Loucy (cell line): ENCODE data around the gene PLCL2.

Source experiments
- H2AFZ ChIP-seq: fragments of 200-600 bp; sonication (generic); 2 replicates; pipeline ENCODE4 v1.6.0; 2016; ENCODE audit warnings: antibody characterized with exemption, mild to moderate bottlenecking, low read length, moderate library complexity
- H3F3A ChIP-seq: fragments of 200-600 bp; 2 replicates; pipeline ENCODE4 v1.6.0; 2016; ENCODE audit warnings: antibody characterized with exemption, low read depth, mild to moderate bottlenecking
- H3K27me3 ChIP-seq: fragments of 200-600 bp; sonication (generic); 2 replicates; pipeline ENCODE4 v1.6.1; 2014; ENCODE audit warnings: low read length, mild to moderate bottlenecking; ENCODE audit not compliant: insufficient read depth, poor library complexity, severe bottlenecking
- H3K36me3 ChIP-seq: fragments of 200-600 bp; sonication (generic); 2 replicates; pipeline ENCODE4 v1.6.1; 2016; ENCODE audit warnings: low read length; ENCODE audit not compliant: insufficient read depth
- H3K4me1 ChIP-seq: fragments of 200-600 bp; sonication (generic); 2 replicates; pipeline ENCODE4 v1.5.1; 2014; ENCODE audit warnings: low read length, mild to moderate bottlenecking; ENCODE audit not compliant: insufficient read depth, poor library complexity, severe bottlenecking
- H3K4me2 ChIP-seq: fragments of 200-600 bp; sonication (generic); 2 replicates; pipeline ENCODE4 v1.6.0; 2014; ENCODE audit warnings: antibody characterized with exemption, low read length, low read depth, mild to moderate bottlenecking; ENCODE audit not compliant: poor library complexity, severe bottlenecking
- H3K4me3 ChIP-seq: fragments of 200-600 bp; sonication (generic); 2 replicates; pipeline ENCODE4 v1.5.1; 2014; ENCODE audit warnings: low read length, mild to moderate bottlenecking, mixed read lengths; ENCODE audit not compliant: poor library complexity, severe bottlenecking
- H3K79me2 ChIP-seq: fragments of 200-600 bp; sonication (generic); 2 replicates; pipeline ENCODE4 v1.6.1; 2014; ENCODE audit warnings: low read length; ENCODE audit not compliant: insufficient read depth
- H3K9ac ChIP-seq: fragments of 200-600 bp; sonication (generic); 2 replicates; pipeline ENCODE4 v1.6.0; 2014; ENCODE audit warnings: mild to moderate bottlenecking, low read depth, low read length, moderate library complexity; ENCODE audit not compliant: poor library complexity, severe bottlenecking
- H3K9me2 ChIP-seq: fragments of 200-600 bp; sonication (generic); replicated peaks from 2 replicates; pipeline ENCODE4 v1.6.1; 2016; ENCODE audit warnings: low read depth, low read length, mixed read lengths
- H3K9me3 ChIP-seq: fragments of 200-600 bp; sonication (generic); 2 replicates; pipeline ENCODE4 v1.6.1; 2014; ENCODE audit warnings: mild to moderate bottlenecking, antibody characterized with exemption, low read length, low read depth; ENCODE audit not compliant: insufficient read depth
- H4K20me1 ChIP-seq: fragments of 200-600 bp; sonication (generic); 2 replicates; pipeline ENCODE4 v1.6.0; 2014; ENCODE audit warnings: antibody characterized with exemption, low read length, mild to moderate bottlenecking; ENCODE audit not compliant: insufficient read depth, poor library complexity, severe bottlenecking
- CTCF ChIP-seq: fragments of 200-600 bp; sonication (generic); conservative IDR thresholded peaks from 2 replicates; pipeline ENCODE4 v1.5.1; 2014; ENCODE audit warnings: mild to moderate bottlenecking, antibody characterized with exemption, low read length
- EZH2phosphoT487 ChIP-seq: fragments of 200-600 bp; IDR thresholded peaks from 2 replicates; pipeline ENCODE4 v1.6.1; 2018; ENCODE audit warnings: antibody characterized with exemption, mild to moderate bottlenecking, moderate library complexity, borderline replicate concordance

The PLCL2 gene

GRCh38 chr3:16873872-16874271 lies 10.9 kb upstream of the PLCL2 start:
- Histone ChIP-seq H3K9ac (no peak overlapping the region), H3K9me2 (no peaks in the 10 kb centered on the region), H2AFZ (no peak overlapping the region), H3F3A (no peaks in the 10 kb centered on the region), H3K4me2 (no peak overlapping the region), H3K4me1 (no peaks in the 10 kb centered on the region), H3K27me3 (no peaks in the 10 kb centered on the region), H3K36me3 (no peaks in the 10 kb centered on the region), H4K20me1 (no peaks in the 10 kb centered on the region), H3K79me2 (no peaks in the 10 kb centered on the region), H3K9me3 (no peaks in the 10 kb centered on the region), H3K4me3 (no peak overlapping the region)
- TF ChIP-seq CTCF, result no peak
- no peak for TF ChIP-seq EZH2phosphoT487

- H2AFZ ChIP-seq, result no peak overlapping the region
- no peaks in the 10 kb centered on the region for H3K4me1 ChIP-seq
- no peak overlapping the region for H3K9ac ChIP-seq
- no peaks in the 10 kb centered on the region for H3K79me2 ChIP-seq
- H3K4me2 ChIP-seq, result no peak overlapping the region
- no peaks in the 10 kb centered on the region for H3F3A ChIP-seq
- TF ChIP-seq CTCF, result no peak
- no peak for TF ChIP-seq EZH2phosphoT487
- no peak overlapping the region for H3K4me3 ChIP-seq
- no peaks in the 10 kb centered on the region for H3K36me3 ChIP-seq
- no peaks in the 10 kb centered on the region for H3K9me2 ChIP-seq
- H3K27me3 ChIP-seq, result no peaks in the 10 kb centered on the region
- no peaks in the 10 kb centered on the region for H4K20me1 ChIP-seq
- H3K9me3 ChIP-seq, result no peaks in the 10 kb centered on the region
Measured at GRCh38 chr3:16875876-16876550, 8.7 kb upstream of the PLCL2 start.

- Histone ChIP-seq H3K4me2 (no peak overlapping the region), H3K9me2 (no peaks in the 10 kb centered on the region), H3F3A (peaks cover 1% of the 10 kb centered on the region; the same call in 1 of the 2 replicates), H3K9ac (no peak overlapping the region), H2AFZ (no peak overlapping the region), H3K79me2 (no peaks in the 10 kb centered on the region), H4K20me1 (no peaks in the 10 kb centered on the region), H3K9me3 (no peaks in the 10 kb centered on the region), H3K36me3 (no peaks in the 10 kb centered on the region), H3K4me1 (no peaks in the 10 kb centered on the region), H3K4me3 (no peak overlapping the region), H3K27me3 (no peaks in the 10 kb centered on the region)
- TF ChIP-seq EZH2phosphoT487 (no peak), CTCF (no peak)
Measured at GRCh38 chr3:16877505-16877904, 7.2 kb upstream of the PLCL2 start.
